ENCODE measurements around the gene NCBP1. TPM values are rescaled to one million over a fixed set of nuclear protein-coding genes. Genes with fewer than 3 reads are reported as not detected.

NCBP1 gene
- polyA plus RNA-seq, 1 of the 3 experiments (the other 2 are of a cell fraction): 11.3 TPM

GRCh38 chr9:97705354-97705950 is 71.8 kb downstream of the NCBP1 start (continued):
- TF ChIP-seq USF1 (IDR thresholded peaks at IDR 0.05; ENCODE audit: borderline replicate concordance, low read depth): no peak
- no peak for TF ChIP-seq IRF3 (IDR thresholded peaks at IDR 0.05; ENCODE audit: low read depth, low read length)
- TF ChIP-seq FOXJ3 (CRISPR knock-in tag; IDR thresholded peaks at IDR 0.05): no peak
- TF ChIP-seq TEAD4 (IDR thresholded peaks at IDR 0.05; ENCODE audit: borderline replicate concordance, insufficient read depth): no peak
- TF ChIP-seq POLR2AphosphoS5 (IDR thresholded peaks at IDR 0.05; ENCODE audit: low read depth, low read length): no peak
- no peak for TF ChIP-seq RXRA (IDR thresholded peaks at IDR 0.05; ENCODE audit: borderline replicate concordance, low read depth)

- no peak overlapping the region for H3K4me2 ChIP-seq
- H3K9me3 ChIP-seq: no peaks in the 10 kb centered on the region
- ChIA-PET CTCF (interaction anchor here (3.2 kb wide), 1 partner anchor 195 kb away, joined by 19 read pairs; no protein-coding TSS in a partner anchor), POLR2A (no interaction called here)
- H3K27me3 ChIP-seq (ENCODE audit: insufficient read depth): no peaks in the 10 kb centered on the region
- WGBS (ENCODE audit: low lambda C conversion rate): 66% methylated on average over 2 of the region's 2 CpGs
- H3K9ac ChIP-seq: no peak overlapping the region
- no peaks in the 10 kb centered on the region for H4K20me1 ChIP-seq (ENCODE audit: insufficient read depth)
- TF ChIP-seq FOSL2 (IDR thresholded peaks at IDR 0.05; ENCODE audit: borderline replicate concordance, low read depth): no peak
- TF ChIP-seq MEF2A (IDR thresholded peaks at IDR 0.05; ENCODE audit: borderline replicate concordance, low read depth): no peak
- no peak for TF ChIP-seq GATA2 (CRISPR knock-in tag; IDR thresholded peaks at IDR 0.05)
- no peak for TF ChIP-seq CHD2 (IDR thresholded peaks at IDR 0.05; ENCODE audit: low read length, partially characterized antibody)
- no peak for TF ChIP-seq NRF1 (IDR thresholded peaks at IDR 0.05; ENCODE audit: low read depth, low read length)
- no peak for TF ChIP-seq RCOR1 (IDR thresholded peaks at IDR 0.05; ENCODE audit: low read length)
- no peak for TF ChIP-seq POLR2AphosphoS5 (IDR thresholded peaks at IDR 0.05; ENCODE audit: low read depth, low read length)
- no peak for TF ChIP-seq EP300 (IDR thresholded peaks at IDR 0.05; ENCODE audit: borderline replicate concordance in 1 of 2, low read depth in 1 of 2, low read length in 1 of 2)
- TF ChIP-seq USF1 (IDR thresholded peaks at IDR 0.05; ENCODE audit: borderline replicate concordance, low read depth): no peak
- no peak for TF ChIP-seq PBX3 (IDR thresholded peaks at IDR 0.05)
- TF ChIP-seq FOXJ3 (CRISPR knock-in tag; IDR thresholded peaks at IDR 0.05): no peak
- TF ChIP-seq YY1 (IDR thresholded peaks at IDR 0.05; ENCODE audit: low read depth): no peak
- TF ChIP-seq TEAD4 (IDR thresholded peaks at IDR 0.05; ENCODE audit: borderline replicate concordance, insufficient read depth): no peak
- no peak for TF ChIP-seq RXRA (IDR thresholded peaks at IDR 0.05; ENCODE audit: borderline replicate concordance, low read depth)
- TF ChIP-seq JUND (IDR thresholded peaks at IDR 0.05): no peak
- no peak for TF ChIP-seq FOXM1 (IDR thresholded peaks at IDR 0.05; ENCODE audit: low read depth)
- H3K36me3 ChIP-seq (replicated peaks in 1 of 2; ENCODE audit: control insufficient read depth in 1 of 2, insufficient read depth in 2 of 2, low read length in 1 of 2): no peaks in the 10 kb centered on the region
- H3K79me2 ChIP-seq (ENCODE audit: insufficient read depth): no peaks in the 10 kb centered on the region
- peaks cover 7 to 11% of the 10 kb centered on the region in 2 experiments; a peak in 1 of 4 replicates for H3K4me1 ChIP-seq (ENCODE audit: control insufficient read depth in 1 of 2, insufficient read depth in 2 of 2, low read depth in 1 of 2, low read length in 1 of 2)
- H3F3A ChIP-seq (replicated peaks; ENCODE audit: insufficient read depth): peaks cover 18% of the 10 kb centered on the region
- H3K27ac ChIP-seq (ENCODE audit: low read depth in 2 of 2, low read length in 1 of 2): no peak overlapping the region
- no peaks in the 10 kb centered on the region for H3K9me2 ChIP-seq
- DNase-seq: no peak
- H2AFZ ChIP-seq (ENCODE audit: low read depth): no peak overlapping the region
- no peak overlapping the region for H3K4me3 ChIP-seq (ENCODE audit: low read depth in 2 of 2, low read length in 1 of 2)
Observed at GRCh38 chr9:97706246-97706645, 72.6 kb downstream of the NCBP1 start.

Data from SK-N-SH (cell line).